Loucy (cell line): ENCODE measurements around the gene PELI2.
A peak's percentile ranks its signal among the peaks of the same experiment; 100 is the strongest.

Source experiments
- H2AFZ ChIP-seq: fragments of 200-600 bp; sonication (generic); 2 replicates; pipeline ENCODE4 v1.6.0; 2016; ENCODE audit warnings: antibody characterized with exemption, mild to moderate bottlenecking, low read length, moderate library complexity
- H3F3A ChIP-seq: fragments of 200-600 bp; 2 replicates; pipeline ENCODE4 v1.6.0; 2016; ENCODE audit warnings: antibody characterized with exemption, low read depth, mild to moderate bottlenecking
- H3K27me3 ChIP-seq: fragments of 200-600 bp; sonication (generic); 2 replicates; pipeline ENCODE4 v1.6.1; 2014; ENCODE audit warnings: low read length, mild to moderate bottlenecking; ENCODE audit not compliant: insufficient read depth, poor library complexity, severe bottlenecking
- H3K36me3 ChIP-seq: fragments of 200-600 bp; sonication (generic); 2 replicates; pipeline ENCODE4 v1.6.1; 2016; ENCODE audit warnings: low read length; ENCODE audit not compliant: insufficient read depth
- H3K4me1 ChIP-seq: fragments of 200-600 bp; sonication (generic); 2 replicates; pipeline ENCODE4 v1.5.1; 2014; ENCODE audit warnings: low read length, mild to moderate bottlenecking; ENCODE audit not compliant: insufficient read depth, poor library complexity, severe bottlenecking
- H3K4me2 ChIP-seq: fragments of 200-600 bp; sonication (generic); 2 replicates; pipeline ENCODE4 v1.6.0; 2014; ENCODE audit warnings: antibody characterized with exemption, low read length, low read depth, mild to moderate bottlenecking; ENCODE audit not compliant: poor library complexity, severe bottlenecking
- H3K4me3 ChIP-seq: fragments of 200-600 bp; sonication (generic); 2 replicates; pipeline ENCODE4 v1.5.1; 2014; ENCODE audit warnings: low read length, mild to moderate bottlenecking, mixed read lengths; ENCODE audit not compliant: poor library complexity, severe bottlenecking
- H3K79me2 ChIP-seq: fragments of 200-600 bp; sonication (generic); 2 replicates; pipeline ENCODE4 v1.6.1; 2014; ENCODE audit warnings: low read length; ENCODE audit not compliant: insufficient read depth
- H3K9ac ChIP-seq: fragments of 200-600 bp; sonication (generic); 2 replicates; pipeline ENCODE4 v1.6.0; 2014; ENCODE audit warnings: mild to moderate bottlenecking, low read depth, low read length, moderate library complexity; ENCODE audit not compliant: poor library complexity, severe bottlenecking
- H3K9me2 ChIP-seq: fragments of 200-600 bp; sonication (generic); replicated peaks from 2 replicates; pipeline ENCODE4 v1.6.1; 2016; ENCODE audit warnings: low read depth, low read length, mixed read lengths
- H3K9me3 ChIP-seq: fragments of 200-600 bp; sonication (generic); 2 replicates; pipeline ENCODE4 v1.6.1; 2014; ENCODE audit warnings: mild to moderate bottlenecking, antibody characterized with exemption, low read length, low read depth; ENCODE audit not compliant: insufficient read depth
- H4K20me1 ChIP-seq: fragments of 200-600 bp; sonication (generic); 2 replicates; pipeline ENCODE4 v1.6.0; 2014; ENCODE audit warnings: antibody characterized with exemption, low read length, mild to moderate bottlenecking; ENCODE audit not compliant: insufficient read depth, poor library complexity, severe bottlenecking
- CTCF ChIP-seq: fragments of 200-600 bp; sonication (generic); conservative IDR thresholded peaks from 2 replicates; pipeline ENCODE4 v1.5.1; 2014; ENCODE audit warnings: mild to moderate bottlenecking, antibody characterized with exemption, low read length
- EZH2phosphoT487 ChIP-seq: fragments of 200-600 bp; IDR thresholded peaks from 2 replicates; pipeline ENCODE4 v1.6.1; 2018; ENCODE audit warnings: antibody characterized with exemption, mild to moderate bottlenecking, moderate library complexity, borderline replicate concordance

Gene PELI2

GRCh38 chr14:56154321-56154720, 36.1 kb downstream of the PELI2 start:
- H4K20me1 ChIP-seq: peaks cover 85% of the 10 kb centered on the region
- no peak overlapping the region for H2AFZ ChIP-seq
- H3K4me3 ChIP-seq: no peak overlapping the region
- no peaks in the 10 kb centered on the region; the same call in 1 of the 2 replicates for H3K36me3 ChIP-seq
- H3F3A ChIP-seq: peaks cover 4% of the 10 kb centered on the region; the same call in 1 of the 2 replicates
- H3K9me3 ChIP-seq: no peaks in the 10 kb centered on the region
- H3K9ac ChIP-seq: no peak overlapping the region
- H3K9me2 ChIP-seq: no peaks in the 10 kb centered on the region
- peaks cover 71% of the 10 kb centered on the region for H3K4me1 ChIP-seq
- H3K79me2 ChIP-seq: peaks cover 100% of the 10 kb centered on the region
- TF ChIP-seq CTCF (no peak), EZH2phosphoT487 (no peak)
- H3K4me2 ChIP-seq: no peak overlapping the region
- no peaks in the 10 kb centered on the region for H3K27me3 ChIP-seq

- H3K9me3 ChIP-seq: no peaks in the 10 kb centered on the region
- H3K9me2 ChIP-seq: no peaks in the 10 kb centered on the region
- no peak overlapping the region for H2AFZ ChIP-seq
- H4K20me1 ChIP-seq: peaks cover 92% of the 10 kb centered on the region
- no peak overlapping the region for H3K9ac ChIP-seq
- TF ChIP-seq EZH2phosphoT487 (no peak), CTCF (no peak)
- no peak overlapping the region for H3K4me2 ChIP-seq
- H3K79me2 ChIP-seq: peaks cover 100% of the 10 kb centered on the region
- H3K36me3 ChIP-seq: no peaks in the 10 kb centered on the region; the same call in 1 of the 2 replicates
- H3F3A ChIP-seq: no peaks in the 10 kb centered on the region
- peaks cover 72% of the 10 kb centered on the region for H3K4me1 ChIP-seq
- no peak overlapping the region for H3K4me3 ChIP-seq
- no peaks in the 10 kb centered on the region for H3K27me3 ChIP-seq
Measured at GRCh38 chr14:56156096-56156495, 37.9 kb downstream of the PELI2 start.

GRCh38 chr14:56159066-56159465, 40.9 kb downstream of the PELI2 start:
- H3K9me3 ChIP-seq: no peaks in the 10 kb centered on the region
- peaks cover 90% of the 10 kb centered on the region for H4K20me1 ChIP-seq
- H3K4me1 ChIP-seq: peaks cover 56% of the 10 kb centered on the region
- peak overlapping the region; percentile 54 for H3K4me2 ChIP-seq
- peaks cover 100% of the 10 kb centered on the region for H3K79me2 ChIP-seq
- TF ChIP-seq EZH2phosphoT487 (no peak), CTCF (no peak)
- no peaks in the 10 kb centered on the region for H3K27me3 ChIP-seq
- H3K36me3 ChIP-seq: 0 out of 2 replicates have a peak, but pooled peaks cover 4% of the 10 kb centered on the region
- H3K4me3 ChIP-seq: no peak overlapping the region
- no peak overlapping the region for H2AFZ ChIP-seq
- no peaks in the 10 kb centered on the region for H3K9me2 ChIP-seq
- H3F3A ChIP-seq: no peaks in the 10 kb centered on the region
- H3K9ac ChIP-seq: no peak overlapping the region
